Lung (tissue), 12 donors: ENCODE data around the gene IQSEC1. TPM values are rescaled to one million over a fixed set of nuclear protein-coding genes. Genes with fewer than 3 reads are reported as not detected.

Source experiments
- ATAC-seq: fragments of 200-7000 bp; cut with Tn5 transposase; one replicate; pipeline ENCODE4 v1.9.1; 2020; ENCODE audit warnings: moderate number of reproducible peaks; ENCODE audit not compliant: insufficient read depth, low FRiP score
- DNase-seq, 3 donors: peaks; one replicate each; pipeline ENCODE4 v3.0.0-alpha.2; 2013 to 2017
- H3K27ac ChIP-seq, 2 donors: one replicate each; pipeline ENCODE4 v1.5.1; 2013; ENCODE audit warnings: mild to moderate bottlenecking in 2 of 2, moderate library complexity in 2 of 2, control low read depth in 1 of 2, inconsistent platforms in 1 of 2, low read depth in 1 of 2, low read length in 1 of 2
- H3K27me3 ChIP-seq, 3 donors: one replicate each; pipeline ENCODE4 v1.5.1; 2013; ENCODE audit warnings: low read length in 2 of 3; ENCODE audit not compliant: control insufficient read depth in 3 of 3, insufficient read depth in 3 of 3
- H3K36me3 ChIP-seq, 4 donors: one replicate each; pipeline ENCODE4 v1.5.1; 2013; ENCODE audit warnings: low read length in 4 of 4, mild to moderate bottlenecking in 1 of 4, moderate library complexity in 1 of 4; ENCODE audit not compliant: control insufficient read depth in 4 of 4, insufficient read depth in 4 of 4
- H3K4me1 ChIP-seq, 5 donors: one replicate each; pipeline ENCODE4 v1.5.1; 2013; ENCODE audit warnings: low read length in 5 of 5, mild to moderate bottlenecking in 2 of 5, moderate library complexity in 1 of 5; ENCODE audit not compliant: control insufficient read depth in 5 of 5, insufficient read depth in 5 of 5
- H3K4me3 ChIP-seq: one replicate; pipeline ENCODE4 v1.5.1; 2013; ENCODE audit warnings: mild to moderate bottlenecking, control low read depth, moderate library complexity
- H3K9ac ChIP-seq, 2 donors: one replicate each; pipeline ENCODE4 v1.5.1; 2013; ENCODE audit warnings: low read length in 2 of 2, control low read depth in 1 of 2; ENCODE audit not compliant: insufficient read depth in 1 of 2
- H3K9me3 ChIP-seq, 4 donors: one replicate each; pipeline ENCODE4 v1.5.1; 2013; ENCODE audit warnings: low read length in 3 of 4, mild to moderate bottlenecking in 1 of 4, moderate library complexity in 1 of 4; ENCODE audit not compliant: control insufficient read depth in 4 of 4, insufficient read depth in 3 of 4
- WGBS, 2 donors: extraction: QIAGEN DNeasy Blood & Tissue Kit; methylation state at CpG; one replicate each; pipeline ENCODE4 v1.1.7; 2013; 5-methylcytosine and 5-hydroxymethylcytosine counted together
- polyA plus RNA-seq, 2 donors: library from polyadenylated mRNA; stranded (reverse); fragments of 200-250 nt; gene quantifications; one replicate each; pipeline ENCODE4 v1.2.1, GENCODE V29; 2013
- total RNA-seq, 2 donors: library from RNA; depleted of rRNA in 1 of 2; stranded (reverse); fragments of >200 nt in 1 of 2; gene quantifications; one replicate each; pipeline ENCODE4 v1.2.1, GENCODE V29; 2014 to 2021
- TF ChIP-seq, protein P1 (sequence below): IDR thresholded peaks from 2 replicates; pipeline ENCODE4 v1.5.1; 2012; ENCODE audit warnings: mild to moderate bottlenecking; ENCODE audit errors: control extremely low read depth, extremely low read depth
- donor health status: control.
- donor health status: control.
- donor health status: Bipolar disorder and iron deficiency.
- donor health status: healthy.
- donor health status: DM: yes; HTN: yes; CAD: no.

The IQSEC1 gene
- total and polyA plus RNA-seq, 4 donors: 13.9 to 69.1 (median 31.1) TPM

DNA sequence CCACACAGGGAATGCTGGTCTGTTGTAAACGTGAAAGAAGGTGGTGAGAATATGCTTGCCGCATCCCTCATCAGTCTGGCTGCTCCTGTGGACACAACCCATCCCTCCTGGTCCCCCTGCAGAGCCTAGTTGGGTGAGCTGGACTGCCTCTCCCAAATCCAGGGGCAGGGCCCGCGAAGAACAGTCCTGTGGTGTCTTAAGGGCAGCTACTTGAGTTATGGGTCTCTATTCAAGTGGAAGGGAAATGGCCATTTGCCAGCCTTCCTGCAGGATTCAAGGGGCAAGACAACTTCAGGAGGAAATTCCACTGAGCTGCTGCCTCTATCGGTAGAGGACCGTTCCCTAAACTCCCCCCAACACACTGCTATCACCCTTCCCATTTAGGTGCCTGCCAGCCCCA, 98.9 kb downstream of the IQSEC1 start:
- no peaks in the 10 kb centered on the region for H3K27me3 ChIP-seq
- no peaks in the 10 kb centered on the region for H3K9me3 ChIP-seq
- no peak overlapping the region for H3K4me3 ChIP-seq
- 54 to 75% methylated on average over 6 of the region's 6 CpGs for WGBS, 2 donors
- TF ChIP-seq, protein P1, sequence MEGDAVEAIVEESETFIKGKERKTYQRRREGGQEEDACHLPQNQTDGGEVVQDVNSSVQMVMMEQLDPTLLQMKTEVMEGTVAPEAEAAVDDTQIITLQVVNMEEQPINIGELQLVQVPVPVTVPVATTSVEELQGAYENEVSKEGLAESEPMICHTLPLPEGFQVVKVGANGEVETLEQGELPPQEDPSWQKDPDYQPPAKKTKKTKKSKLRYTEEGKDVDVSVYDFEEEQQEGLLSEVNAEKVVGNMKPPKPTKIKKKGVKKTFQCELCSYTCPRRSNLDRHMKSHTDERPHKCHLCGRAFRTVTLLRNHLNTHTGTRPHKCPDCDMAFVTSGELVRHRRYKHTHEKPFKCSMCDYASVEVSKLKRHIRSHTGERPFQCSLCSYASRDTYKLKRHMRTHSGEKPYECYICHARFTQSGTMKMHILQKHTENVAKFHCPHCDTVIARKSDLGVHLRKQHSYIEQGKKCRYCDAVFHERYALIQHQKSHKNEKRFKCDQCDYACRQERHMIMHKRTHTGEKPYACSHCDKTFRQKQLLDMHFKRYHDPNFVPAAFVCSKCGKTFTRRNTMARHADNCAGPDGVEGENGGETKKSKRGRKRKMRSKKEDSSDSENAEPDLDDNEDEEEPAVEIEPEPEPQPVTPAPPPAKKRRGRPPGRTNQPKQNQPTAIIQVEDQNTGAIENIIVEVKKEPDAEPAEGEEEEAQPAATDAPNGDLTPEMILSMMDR: no peak
- peaks cover under 1 to 13% (median 6%) of the 10 kb centered on the region in 5 donors for H3K4me1 ChIP-seq
- H3K36me3 ChIP-seq: no peaks in the 10 kb centered on the region
- no peak overlapping the region for H3K27ac ChIP-seq
- ATAC-seq (no peak), DNase-seq (peak in 2 of 3 donors; percentile 45 to 68)
- no peak overlapping the region for H3K9ac ChIP-seq

DNA sequence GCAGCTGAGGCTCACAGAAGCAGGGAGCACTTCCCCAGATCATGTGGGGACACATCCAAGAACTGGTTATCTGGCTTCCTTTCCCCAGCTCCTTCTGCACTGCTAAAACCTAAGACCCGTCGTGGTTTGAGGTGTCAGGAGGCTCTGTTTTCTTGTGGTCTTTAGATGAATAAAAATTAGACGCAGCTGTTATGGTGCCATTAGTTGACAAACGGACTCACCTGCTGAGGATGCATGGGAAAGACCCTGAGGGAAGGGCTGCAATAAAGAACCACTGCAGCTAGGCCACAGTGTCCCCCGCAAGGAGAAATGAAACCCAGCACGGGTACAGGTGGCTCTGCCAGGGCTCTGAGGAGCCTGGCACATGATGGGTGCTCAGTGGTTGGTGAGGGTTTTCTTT, 99.4 kb downstream of the IQSEC1 start:
- H3K36me3 ChIP-seq: no peaks in the 10 kb centered on the region
- no peak for ATAC-seq
- WGBS, 2 donors: 64 to 76% methylated on average over 6 of the region's 6 CpGs

DNA sequence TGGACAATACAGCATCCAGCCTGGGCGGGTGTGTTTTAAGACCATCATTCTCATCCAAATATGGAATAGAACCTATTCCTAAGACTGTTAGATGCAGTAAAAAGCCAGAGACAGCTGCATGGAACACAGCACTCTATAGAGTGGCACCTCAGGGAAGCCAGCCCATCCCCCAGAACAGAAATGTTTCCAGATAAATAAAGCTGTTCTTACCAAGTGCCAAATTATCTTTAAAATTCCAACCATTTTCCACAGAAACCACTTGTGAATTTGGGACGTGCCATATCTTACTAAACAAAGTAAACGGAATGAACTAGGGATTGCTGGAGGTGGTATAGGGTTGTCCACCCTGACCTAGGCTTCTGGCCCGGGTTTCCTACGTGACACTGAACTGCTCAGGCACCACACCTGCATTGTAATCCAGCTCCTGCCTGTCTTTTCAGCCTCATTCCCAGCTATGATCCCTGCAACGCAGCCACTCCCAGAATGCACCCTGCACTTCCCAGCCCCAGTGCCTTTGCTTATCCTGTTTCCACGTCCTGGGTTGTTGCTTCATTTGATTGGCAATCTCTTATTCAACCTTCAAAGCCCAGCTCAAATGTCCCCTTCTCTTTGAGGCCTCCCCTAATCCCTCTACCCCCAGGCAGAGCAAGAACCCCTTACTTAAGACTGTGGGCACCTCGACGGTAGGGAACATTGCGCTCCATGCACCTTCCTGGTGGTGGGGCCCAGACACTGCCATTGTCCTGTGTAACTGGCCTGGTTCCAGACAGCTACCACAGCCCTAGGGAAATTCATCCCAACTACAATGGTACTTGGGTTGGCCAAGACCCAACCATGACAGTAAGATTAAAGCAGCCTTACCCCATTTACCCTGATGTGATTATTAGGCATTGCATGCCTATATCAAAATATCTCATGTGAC, 100.2 kb downstream of the IQSEC1 start:
- Histone ChIP-seq H3K27ac (no peak overlapping the region), H3K4me1 (peaks cover 3 to 26% (median 13%) of the 10 kb centered on the region in 5 donors), H3K27me3 (no peaks in the 10 kb centered on the region), H3K9me3 (no peaks in the 10 kb centered on the region), H3K9ac (no peak overlapping the region), H3K4me3 (no peak overlapping the region), H3K36me3 (no peaks in the 10 kb centered on the region)
- ATAC-seq (no peak), DNase-seq (no peak)
- 84 to 89% methylated on average over 10 of the region's 10 CpGs for WGBS, 2 donors
- TF ChIP-seq, protein P1: no peak

More for the DNA sequence above, 99.4 kb downstream of the IQSEC1 start:
- Histone ChIP-seq H3K9me3 (no peaks in the 10 kb centered on the region), H3K27ac (no peak overlapping the region), H3K27me3 (no peaks in the 10 kb centered on the region), H3K4me1 (peaks cover 3 to 18% (median 9%) of the 10 kb centered on the region in 5 donors), H3K9ac (no peak overlapping the region), H3K4me3 (no peak overlapping the region)
- DNase-seq: no peak
- TF ChIP-seq, protein P1: no peak
